ES-I3 (cell line): ENCODE data around the gene GHRHR.

ENCODE experiments used
- H3K36me3 ChIP-seq: 2 replicates; pipeline ENCODE4 v1.6.1; 2013; ENCODE audit warnings: mild to moderate bottlenecking, low read length, control low read depth, moderate library complexity; ENCODE audit not compliant: insufficient read depth
- H3K4me1 ChIP-seq: 2 replicates; pipeline ENCODE4 v1.6.1; 2013; ENCODE audit warnings: mild to moderate bottlenecking, control low read depth, low read length; ENCODE audit not compliant: insufficient read depth
- H3K9ac ChIP-seq: 2 replicates; pipeline ENCODE4 v1.6.1; 2013; ENCODE audit warnings: low read depth, mild to moderate bottlenecking, low read length, moderate library complexity
- H3K9me3 ChIP-seq: 2 replicates; pipeline ENCODE4 v1.6.1; 2013; ENCODE audit warnings: mild to moderate bottlenecking, low read length, moderate library complexity; ENCODE audit not compliant: control insufficient read depth, insufficient read depth

The GHRHR gene

DNA sequence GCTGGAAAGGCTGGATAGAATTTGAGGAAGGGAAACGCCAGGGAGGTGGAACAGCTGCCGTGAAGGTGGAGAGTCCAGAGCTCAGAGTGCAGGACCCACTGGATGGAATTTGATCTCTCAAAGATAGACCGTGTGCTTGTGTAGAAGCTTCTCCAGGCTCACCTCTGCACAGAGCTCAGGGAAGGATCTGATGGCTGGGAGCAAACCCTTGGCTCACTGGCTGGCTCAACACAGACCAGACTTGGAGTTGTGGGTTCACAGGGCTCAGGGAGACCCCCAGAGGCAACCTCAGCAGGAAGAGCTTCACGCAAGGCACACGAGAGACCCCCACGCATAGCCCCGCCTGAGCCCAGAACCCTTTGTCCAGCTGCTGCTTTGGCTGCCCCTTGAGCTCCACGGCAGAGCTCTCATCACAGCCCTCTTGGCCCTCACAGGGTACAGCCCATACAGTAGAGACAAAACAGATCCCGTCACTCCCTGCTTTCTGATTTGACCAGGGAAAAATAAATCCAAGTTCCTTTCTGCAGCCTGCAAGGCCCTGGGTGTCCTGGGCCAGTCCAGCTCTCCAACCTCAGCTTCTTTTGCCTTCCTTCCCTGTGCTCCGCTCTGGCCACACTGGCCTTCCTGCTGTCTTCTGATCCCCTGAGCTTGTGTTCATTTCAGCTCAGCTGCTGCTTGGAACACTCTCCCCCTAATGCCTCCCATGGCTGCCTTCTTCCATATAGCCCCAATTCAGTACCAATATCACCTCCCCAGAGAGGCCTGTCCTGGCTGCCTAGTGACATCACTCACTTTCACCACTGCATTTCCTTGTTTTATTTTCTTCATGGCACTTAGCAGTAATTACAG is 26.3 kb downstream of the GHRHR start:
- no peaks in the 10 kb centered on the region for H3K9me3 ChIP-seq
- no peaks in the 10 kb centered on the region; the same call in 1 of the 2 replicates for H3K36me3 ChIP-seq
- H3K4me1 ChIP-seq, result peaks cover 37% of the 10 kb centered on the region
- H3K9ac ChIP-seq, result no peak overlapping the region

DNA sequence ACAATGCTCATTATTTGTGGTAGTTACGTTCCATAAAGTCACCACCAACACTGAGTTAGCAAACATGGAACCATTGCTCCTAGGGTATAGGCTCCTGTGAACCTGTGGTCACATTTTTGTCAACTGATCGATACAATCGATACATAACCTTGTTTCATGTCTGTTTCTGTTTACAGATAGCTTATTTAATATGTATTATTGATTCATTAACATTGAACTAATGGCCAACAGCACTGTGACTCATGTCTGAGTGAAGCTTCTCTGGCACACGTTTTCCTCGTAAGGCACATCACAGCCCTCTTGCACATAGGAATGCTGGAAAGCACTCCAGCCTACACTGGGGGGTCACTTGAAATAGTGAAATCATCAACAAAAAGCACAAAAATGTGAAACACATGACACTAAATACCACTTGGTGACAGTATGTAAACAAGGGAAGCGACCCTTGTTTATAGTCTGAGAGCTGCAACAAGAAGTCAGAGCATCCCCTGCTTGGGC is 27.0 kb downstream of the GHRHR start:
- Histone ChIP-seq H3K9me3 (no peaks in the 10 kb centered on the region), H3K4me1 (peaks cover 30% of the 10 kb centered on the region), H3K9ac (no peak overlapping the region), H3K36me3 (no peaks in the 10 kb centered on the region; the same call in 1 of the 2 replicates)

DNA sequence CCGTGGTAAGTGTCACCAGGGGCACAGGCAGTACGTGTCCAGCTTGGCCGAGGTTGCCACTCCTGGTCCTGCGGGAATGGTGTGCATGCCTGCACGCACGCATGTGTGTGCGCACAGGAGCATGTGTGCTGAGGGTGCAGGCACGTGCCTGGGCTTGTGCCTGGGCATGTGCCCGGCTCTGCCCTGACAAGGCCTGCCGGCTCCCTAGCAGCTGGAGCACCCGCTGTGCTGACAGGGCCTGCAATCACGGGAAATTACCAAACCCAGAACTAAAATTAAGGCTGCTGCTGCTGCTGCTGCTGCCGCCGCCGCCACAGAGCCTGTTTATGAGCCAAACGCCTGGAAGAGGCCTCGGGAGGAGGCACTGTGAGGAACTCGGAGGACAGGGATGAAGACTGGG is 28.7 kb downstream of the GHRHR start:
- Histone ChIP-seq H3K9ac (no peak overlapping the region), H3K4me1 (peaks cover 19% of the 10 kb centered on the region), H3K9me3 (no peaks in the 10 kb centered on the region), H3K36me3 (no peaks in the 10 kb centered on the region; the same call in 1 of the 2 replicates)

DNA sequence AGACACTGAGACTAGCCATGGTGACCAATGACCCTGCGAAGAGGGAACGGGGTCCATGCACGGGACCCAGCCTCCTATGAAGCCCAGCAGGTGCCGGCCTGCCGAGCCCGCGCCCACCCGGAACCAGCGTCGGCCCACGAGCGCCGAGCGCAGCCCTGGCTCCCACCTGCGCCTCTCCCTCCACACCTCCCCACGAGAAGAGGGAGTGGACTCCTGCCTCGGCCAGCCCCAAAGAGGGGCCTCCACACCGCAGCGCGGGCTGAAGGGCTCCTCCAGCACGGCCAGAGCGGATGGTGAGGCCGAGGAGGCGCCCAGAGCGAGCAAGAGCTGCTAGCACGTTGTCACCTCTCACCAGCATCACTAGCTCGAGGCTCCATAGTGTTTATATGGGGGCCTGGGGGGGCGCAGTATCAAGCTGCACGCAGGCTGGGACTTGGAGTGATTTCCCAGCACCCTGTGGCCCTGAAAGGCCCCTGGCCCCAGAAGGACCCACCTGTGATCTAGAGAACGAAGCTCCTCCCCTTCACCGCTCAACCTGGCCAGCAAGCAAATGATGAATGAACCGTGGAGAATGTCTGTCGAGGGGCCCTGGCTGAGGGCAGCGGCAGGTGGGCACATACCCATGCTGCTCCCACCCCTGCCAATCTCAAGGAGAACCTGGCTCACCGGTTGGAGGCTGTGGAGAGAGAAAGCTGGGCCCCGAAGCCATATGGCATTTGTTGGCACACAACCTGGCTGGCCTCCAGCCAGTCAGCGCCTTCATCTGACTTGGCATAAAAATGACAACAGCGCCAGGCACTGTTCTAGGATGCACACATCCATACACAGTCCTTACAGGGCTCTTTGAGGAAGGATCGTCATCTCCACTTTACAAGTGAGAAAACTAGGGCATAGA is 30.7 kb downstream of the GHRHR start:
- Histone ChIP-seq H3K36me3 (no peaks in the 10 kb centered on the region; the same call in 1 of the 2 replicates), H3K9me3 (no peaks in the 10 kb centered on the region), H3K9ac (no peak overlapping the region), H3K4me1 (0 out of 2 replicates have a peak, but pooled peaks cover 4% of the 10 kb centered on the region)

GRCh38 chr7:30995536-30995935 is 31.8 kb downstream of the GHRHR start:
- Histone ChIP-seq H3K4me1 (no peaks in the 10 kb centered on the region), H3K36me3 (no peaks in the 10 kb centered on the region; the same call in 1 of the 2 replicates), H3K9me3 (no peaks in the 10 kb centered on the region), H3K9ac (no peak overlapping the region)

DNA sequence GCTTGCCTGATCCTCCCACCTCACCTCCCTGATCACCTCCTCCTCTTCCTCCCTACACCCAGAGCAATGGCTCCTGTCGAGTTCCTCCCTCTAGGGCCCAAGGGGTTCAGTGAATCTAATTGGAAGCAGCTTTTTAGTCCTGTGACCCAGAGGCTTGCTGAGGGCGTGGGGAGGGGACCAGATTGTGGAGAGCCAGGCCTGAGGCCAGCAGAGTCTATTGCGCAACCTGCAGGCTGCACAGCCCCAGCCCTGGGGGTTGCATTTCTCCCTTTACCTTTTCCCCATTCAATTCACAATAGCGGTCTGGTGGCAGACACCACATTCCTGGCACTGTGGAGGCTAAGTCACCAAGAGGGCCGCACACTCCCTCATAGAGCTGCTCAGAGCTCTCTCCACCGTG is 32.5 kb downstream of the GHRHR start:
- no peaks in the 10 kb centered on the region for H3K9me3 ChIP-seq
- H3K4me1 ChIP-seq, result no peaks in the 10 kb centered on the region
- H3K36me3 ChIP-seq, result no peaks in the 10 kb centered on the region; the same call in 1 of the 2 replicates
- no peak overlapping the region for H3K9ac ChIP-seq

- Histone ChIP-seq H3K9me3 (no peaks in the 10 kb centered on the region), H3K36me3 (no peaks in the 10 kb centered on the region; the same call in 1 of the 2 replicates), H3K9ac (no peak overlapping the region), H3K4me1 (no peaks in the 10 kb centered on the region)
These were observed 33.1 kb downstream of the GHRHR start for GRCh38 chr7:30996883-30997282.

- no peaks in the 10 kb centered on the region; the same call in 1 of the 2 replicates for H3K36me3 ChIP-seq
- no peaks in the 10 kb centered on the region for H3K9me3 ChIP-seq
- H3K4me1 ChIP-seq, result no peaks in the 10 kb centered on the region
- no peak overlapping the region for H3K9ac ChIP-seq
These were observed 33.6 kb downstream of the GHRHR start for GRCh38 chr7:30997316-30997715.

GRCh38 chr7:30998180-30998579 is 34.4 kb downstream of the GHRHR start:
- peaks cover 2% of the 10 kb centered on the region; the same call in 1 of the 2 replicates for H3K36me3 ChIP-seq
- no peaks in the 10 kb centered on the region for H3K9me3 ChIP-seq
- no peaks in the 10 kb centered on the region for H3K4me1 ChIP-seq
- no peak overlapping the region for H3K9ac ChIP-seq

DNA sequence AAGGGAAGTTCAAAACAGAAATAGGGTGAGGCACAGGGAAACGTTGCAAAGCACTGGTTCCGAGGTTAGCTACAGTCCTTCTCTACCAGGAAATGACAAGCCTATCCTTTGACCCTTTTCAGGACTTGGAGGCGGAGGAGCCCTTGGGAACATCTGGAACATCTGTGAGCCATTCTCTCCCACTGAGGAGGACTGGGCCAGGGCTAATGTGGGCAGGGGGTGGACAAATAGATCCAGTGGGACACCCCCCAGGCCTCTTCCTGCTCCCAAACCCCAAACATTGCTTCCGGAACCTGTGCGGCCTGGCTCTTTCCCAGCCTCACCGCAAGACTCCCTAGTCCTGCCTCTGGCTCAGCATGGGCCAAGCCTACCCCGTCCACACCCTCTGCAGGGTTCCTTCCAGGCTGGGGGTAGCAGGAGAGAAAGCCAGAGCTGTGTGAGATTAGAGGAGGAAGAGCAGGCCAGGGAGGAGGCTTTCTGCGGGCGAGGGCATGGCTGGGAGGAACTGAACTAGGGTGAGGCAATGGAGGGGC is 36.5 kb downstream of the GHRHR start:
- H3K4me1 ChIP-seq, result no peaks in the 10 kb centered on the region
- H3K9me3 ChIP-seq, result no peaks in the 10 kb centered on the region
- peaks cover 2% of the 10 kb centered on the region; the same call in 1 of the 2 replicates for H3K36me3 ChIP-seq
- H3K9ac ChIP-seq, result no peak overlapping the region

DNA sequence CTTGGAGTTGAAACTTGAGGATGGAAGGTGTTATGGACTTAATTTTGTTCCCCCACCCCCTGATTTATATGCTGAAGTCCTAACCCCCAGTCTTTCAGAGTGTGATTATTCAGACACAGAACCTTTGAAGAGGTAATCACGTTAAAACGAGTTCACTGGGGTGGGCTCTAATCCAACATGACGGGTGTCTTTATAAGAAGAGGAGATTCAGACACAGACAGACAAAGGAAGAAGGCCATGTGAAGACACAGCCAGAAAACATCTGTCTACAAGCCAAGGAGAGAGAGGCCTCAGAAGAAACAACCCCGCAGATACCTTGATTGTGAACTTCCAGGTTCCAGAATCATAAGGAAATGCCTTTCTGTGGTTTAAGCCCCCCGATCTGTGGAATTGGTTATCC is 37.0 kb downstream of the GHRHR start:
- no peak overlapping the region for H3K9ac ChIP-seq
- H3K4me1 ChIP-seq, result no peaks in the 10 kb centered on the region
- H3K9me3 ChIP-seq, result no peaks in the 10 kb centered on the region
- H3K36me3 ChIP-seq, result peaks cover 2% of the 10 kb centered on the region; the same call in 1 of the 2 replicates

- no peak overlapping the region for H3K9ac ChIP-seq
- H3K36me3 ChIP-seq, result peaks cover 2% of the 10 kb centered on the region; the same call in 1 of the 2 replicates
- no peaks in the 10 kb centered on the region for H3K9me3 ChIP-seq
These were observed 38.5 kb downstream of the GHRHR start for GRCh38 chr7:31002256-31002655.

GRCh38 chr7:31003097-31003496 is 39.3 kb downstream of the GHRHR start:
- H3K9ac ChIP-seq, result no peak overlapping the region
- no peaks in the 10 kb centered on the region for H3K9me3 ChIP-seq
- peaks cover 2% of the 10 kb centered on the region; the same call in 1 of the 2 replicates for H3K36me3 ChIP-seq

More at GRCh38 chr7:31002256-31002655, 38.5 kb downstream of the GHRHR start:
- H3K4me1 ChIP-seq, result no peaks in the 10 kb centered on the region

GRCh38 chr7:31003721-31004120 is 40.0 kb downstream of the GHRHR start:
- H3K9ac ChIP-seq, result no peak overlapping the region
- no peaks in the 10 kb centered on the region for H3K4me1 ChIP-seq
- H3K36me3 ChIP-seq, result peaks cover 2% of the 10 kb centered on the region; the same call in 1 of the 2 replicates
- H3K9me3 ChIP-seq, result no peaks in the 10 kb centered on the region

More at GRCh38 chr7:31003097-31003496, 39.3 kb downstream of the GHRHR start:
- H3K4me1 ChIP-seq, result no peaks in the 10 kb centered on the region
